ENCODE measurements around the gene PCSK6. TPM values are rescaled to one million over a fixed set of nuclear protein-coding genes. Genes with fewer than 3 reads are reported as not detected.

Gene PCSK6
- total RNA-seq, 1 donor from 2014 or later, result 8.4 TPM

- no peak for DNase-seq (ENCODE audit: low read depth)
- TF ChIP-seq CTCF (IDR thresholded peaks at IDR 0.05; ENCODE audit: insufficient read depth, low read length, poor library complexity, severe bottlenecking), result no peak
- peaks cover 11% of the 10 kb centered on the region for H3K27me3 ChIP-seq (ENCODE audit: control insufficient read depth, insufficient read depth, low read length)
- H3K36me3 ChIP-seq (ENCODE audit: control insufficient read depth, insufficient read depth, low read length), result no peaks in the 10 kb centered on the region
- no peak overlapping the region for H3K4me3 ChIP-seq (ENCODE audit: low read depth, low read length)
Measured at GRCh38 chr15:101500865-101501551, 11.5 kb upstream of the PCSK6 start.

- DNase-seq (ENCODE audit: low read depth), result no peak
- Histone ChIP-seq H3K36me3 (ENCODE audit: control insufficient read depth, insufficient read depth, low read length) (no peaks in the 10 kb centered on the region), H3K27me3 (ENCODE audit: control insufficient read depth, insufficient read depth, low read length) (peaks cover 16% of the 10 kb centered on the region), H3K4me3 (ENCODE audit: low read depth, low read length) (no peak overlapping the region)
- no peak for TF ChIP-seq CTCF (IDR thresholded peaks at IDR 0.05; ENCODE audit: insufficient read depth, low read length, poor library complexity, severe bottlenecking)
Measured at GRCh38 chr15:101499863-101500713, 10.6 kb upstream of the PCSK6 start.

- peaks cover 19% of the 10 kb centered on the region for H3K27me3 ChIP-seq (ENCODE audit: control insufficient read depth, insufficient read depth, low read length)
- H3K4me3 ChIP-seq (ENCODE audit: low read depth, low read length), result no peak overlapping the region
- TF ChIP-seq CTCF (IDR thresholded peaks at IDR 0.05; ENCODE audit: insufficient read depth, low read length, poor library complexity, severe bottlenecking), result no peak
- H3K36me3 ChIP-seq (ENCODE audit: control insufficient read depth, insufficient read depth, low read length), result no peaks in the 10 kb centered on the region
- no peak for DNase-seq (ENCODE audit: low read depth)
Measured at GRCh38 chr15:101498717-101499480, 9.4 kb upstream of the PCSK6 start.

- no peak overlapping the region for H3K4me3 ChIP-seq (ENCODE audit: low read depth, low read length)
- no peak for TF ChIP-seq CTCF (IDR thresholded peaks at IDR 0.05; ENCODE audit: insufficient read depth, low read length, poor library complexity, severe bottlenecking)
- H3K27me3 ChIP-seq (ENCODE audit: control insufficient read depth, insufficient read depth, low read length), result peaks cover 19% of the 10 kb centered on the region
- DNase-seq (ENCODE audit: low read depth), result no peak
- no peaks in the 10 kb centered on the region for H3K36me3 ChIP-seq (ENCODE audit: control insufficient read depth, insufficient read depth, low read length)
Measured at GRCh38 chr15:101498076-101498716, 8.7 kb upstream of the PCSK6 start.

- no peak for TF ChIP-seq CTCF (IDR thresholded peaks at IDR 0.05; ENCODE audit: insufficient read depth, low read length, poor library complexity, severe bottlenecking)
- no peaks in the 10 kb centered on the region for H3K36me3 ChIP-seq (ENCODE audit: control insufficient read depth, insufficient read depth, low read length)
- H3K27me3 ChIP-seq (ENCODE audit: control insufficient read depth, insufficient read depth, low read length), result peaks cover 19% of the 10 kb centered on the region
- no peak for DNase-seq (ENCODE audit: low read depth)
- H3K4me3 ChIP-seq (ENCODE audit: low read depth, low read length), result no peak overlapping the region
Measured at GRCh38 chr15:101497484-101498034, 8.1 kb upstream of the PCSK6 start.

Measured in kidney epithelial cell (primary cell).